Measurements from ENCODE around the gene SH3BGRL3.

GRCh38 chr1:26281091-26281958 is 1.4 kb downstream of the SH3BGRL3 start:
- TF ChIP-seq POLR2A (IDR thresholded peaks at IDR 0.05; ENCODE audit: low read depth, low read length) (no peak), SPI1 (IDR thresholded peaks at IDR 0.05; ENCODE audit: low read depth, low read length) (no peak), POLR2AphosphoS5 (IDR thresholded peaks at IDR 0.05; ENCODE audit: low read depth, low read length) (no peak), TAF1 (IDR thresholded peaks at IDR 0.05; ENCODE audit: low read depth, low read length) (no peak)
